ENCODE data around the gene MTURN.

The MTURN gene

GRCh38 chr7:30206942-30207341 is 72.2 kb downstream of the MTURN start:
- DNase-seq (ENCODE audit: low spot score), result no peak

DNA sequence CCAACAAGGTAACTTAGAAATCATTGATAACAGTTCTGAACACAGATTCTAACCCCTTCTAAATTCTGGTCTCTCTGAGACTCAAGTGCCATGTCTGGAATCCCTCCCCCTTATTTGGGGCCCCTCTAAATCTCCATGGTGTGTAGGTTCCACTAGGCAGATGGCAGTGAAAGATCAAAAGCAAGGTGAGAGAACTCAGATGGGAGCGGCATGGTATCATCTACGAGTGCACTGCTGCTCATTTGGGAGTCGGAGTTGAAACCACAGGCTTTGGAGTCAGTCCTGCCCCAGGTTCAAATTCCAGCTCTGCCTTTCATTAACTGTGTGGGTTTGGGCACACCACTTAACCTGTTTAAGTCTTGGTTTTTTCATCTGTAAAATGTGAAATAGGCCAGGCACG is 72.6 kb downstream of the MTURN start:
- DNase-seq (ENCODE audit: low spot score), result no peak

DNA sequence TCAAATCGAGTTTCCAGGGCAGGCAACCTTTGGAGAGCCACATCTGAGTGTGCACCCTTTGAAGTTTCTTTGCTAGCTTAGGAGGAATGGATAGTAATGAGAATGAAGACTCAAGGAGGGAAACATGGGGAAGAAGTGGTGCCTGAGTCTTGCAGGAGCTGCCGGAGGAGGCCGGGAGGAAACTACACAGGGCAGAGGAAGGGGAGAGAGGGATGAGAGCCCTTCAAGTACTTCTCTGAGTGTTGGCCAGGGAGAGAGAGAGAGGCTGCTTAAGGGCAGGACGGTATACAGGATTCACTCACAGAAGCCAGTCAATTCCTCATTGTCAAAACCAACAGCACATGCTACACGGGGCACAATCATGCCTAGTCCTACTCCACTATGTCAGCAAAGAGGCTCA is 75.2 kb downstream of the MTURN start:
- no peak for DNase-seq (ENCODE audit: low spot score)
